Mesendoderm (in vitro differentiated cells): ENCODE data around the gene JAGN1. TPM values are rescaled to one million over a fixed set of nuclear protein-coding genes. Genes with fewer than 3 reads are reported as not detected.

ENCODE experiments used
- DNase-seq: peaks from one replicate; pipeline ENCODE4 v3.0.0; 2013
- H2AK5ac ChIP-seq: 2 replicates; pipeline ENCODE4 v1.6.1; 2013; ENCODE audit warnings: low read length, inconsistent platforms
- H2BK120ac ChIP-seq: 2 replicates; pipeline ENCODE4 v1.6.1; 2013; ENCODE audit warnings: low read depth, mild to moderate bottlenecking, low read length, moderate library complexity, mixed read lengths
- H2BK15ac ChIP-seq: replicated peaks from 2 replicates; pipeline ENCODE4 v1.6.1; 2013; ENCODE audit warnings: low read depth, mild to moderate bottlenecking, moderate library complexity
- H2BK5ac ChIP-seq: 2 replicates; pipeline ENCODE4 v1.6.1; 2013; ENCODE audit warnings: low read length, inconsistent platforms
- H3K18ac ChIP-seq: 2 replicates; pipeline ENCODE4 v1.6.1; 2013; ENCODE audit warnings: mild to moderate bottlenecking, low read length, mixed read lengths
- H3K23ac ChIP-seq: one replicate; pipeline ENCODE4 v1.6.1; 2013; ENCODE audit warnings: low read length
- H3K27ac ChIP-seq: 2 replicates; pipeline ENCODE4 v1.5.1; 2013; ENCODE audit warnings: low read depth, mild to moderate bottlenecking, inconsistent platforms, low read length, moderate library complexity
- H3K27me3 ChIP-seq: 2 replicates; pipeline ENCODE4 v1.6.1; 2013; ENCODE audit warnings: low read length, control low read depth, mild to moderate bottlenecking, inconsistent platforms; ENCODE audit not compliant: insufficient read depth, poor library complexity
- H3K36me3 ChIP-seq: 2 replicates; pipeline ENCODE4 v1.6.1; 2013; ENCODE audit warnings: low read length, inconsistent platforms; ENCODE audit not compliant: control insufficient read depth, insufficient read depth
- H3K4ac ChIP-seq: one replicate; pipeline ENCODE4 v1.6.1; 2013; ENCODE audit warnings: low read depth, mild to moderate bottlenecking, low read length, moderate library complexity
- H3K4me1 ChIP-seq: 2 replicates; pipeline ENCODE4 v1.6.1; 2013; ENCODE audit warnings: low read depth, low read length, inconsistent platforms; ENCODE audit not compliant: control insufficient read depth
- H3K4me2 ChIP-seq: 2 replicates; pipeline ENCODE4 v1.6.1; 2013; ENCODE audit warnings: low read length
- H3K4me3 ChIP-seq: 2 replicates; pipeline ENCODE4 v1.5.1; 2013; ENCODE audit warnings: mild to moderate bottlenecking, low read length
- H3K56ac ChIP-seq: one replicate; pipeline ENCODE4 v1.6.1; 2013; ENCODE audit warnings: low read length
- H3K79me1 ChIP-seq: 2 replicates; pipeline ENCODE4 v1.6.1; 2013; ENCODE audit warnings: low read length, inconsistent platforms
- H3K79me2 ChIP-seq: 2 replicates; pipeline ENCODE4 v1.6.1; 2013; ENCODE audit warnings: mild to moderate bottlenecking, low read length; ENCODE audit not compliant: control insufficient read depth, insufficient read depth
- H3K9ac ChIP-seq: 2 replicates; pipeline ENCODE4 v1.6.1; 2013; ENCODE audit warnings: low read length, inconsistent platforms
- H4K5ac ChIP-seq: one replicate; pipeline ENCODE4 v1.6.1; 2013; ENCODE audit warnings: low read length
- H4K8ac ChIP-seq: one replicate; pipeline ENCODE4 v1.6.1; 2013; ENCODE audit warnings: low read depth, mild to moderate bottlenecking, control low read depth, low read length, moderate library complexity
- WGBS: extraction: QIAGEN DNeasy Blood & Tissue Kit; methylation state at CpG from one replicate; pipeline ENCODE4 v1.1.7; 2013; ENCODE audit warnings: low lambda C conversion rate, missing lambda C conversion rate; ENCODE audit not compliant: insufficient coverage; ENCODE audit errors: extremely low coverage; 5-methylcytosine and 5-hydroxymethylcytosine counted together
- small RNA-seq: library from polyadenylated mRNA; stranded (forward); fragments of <200 nt; extraction: miRNeasy Mini kit (QIAGEN cat#:217004); gene quantifications from one replicate; pipeline ENCODE3, GENCODE V24; 2013; ENCODE audit not compliant: insufficient read depth

The JAGN1 gene

DNA sequence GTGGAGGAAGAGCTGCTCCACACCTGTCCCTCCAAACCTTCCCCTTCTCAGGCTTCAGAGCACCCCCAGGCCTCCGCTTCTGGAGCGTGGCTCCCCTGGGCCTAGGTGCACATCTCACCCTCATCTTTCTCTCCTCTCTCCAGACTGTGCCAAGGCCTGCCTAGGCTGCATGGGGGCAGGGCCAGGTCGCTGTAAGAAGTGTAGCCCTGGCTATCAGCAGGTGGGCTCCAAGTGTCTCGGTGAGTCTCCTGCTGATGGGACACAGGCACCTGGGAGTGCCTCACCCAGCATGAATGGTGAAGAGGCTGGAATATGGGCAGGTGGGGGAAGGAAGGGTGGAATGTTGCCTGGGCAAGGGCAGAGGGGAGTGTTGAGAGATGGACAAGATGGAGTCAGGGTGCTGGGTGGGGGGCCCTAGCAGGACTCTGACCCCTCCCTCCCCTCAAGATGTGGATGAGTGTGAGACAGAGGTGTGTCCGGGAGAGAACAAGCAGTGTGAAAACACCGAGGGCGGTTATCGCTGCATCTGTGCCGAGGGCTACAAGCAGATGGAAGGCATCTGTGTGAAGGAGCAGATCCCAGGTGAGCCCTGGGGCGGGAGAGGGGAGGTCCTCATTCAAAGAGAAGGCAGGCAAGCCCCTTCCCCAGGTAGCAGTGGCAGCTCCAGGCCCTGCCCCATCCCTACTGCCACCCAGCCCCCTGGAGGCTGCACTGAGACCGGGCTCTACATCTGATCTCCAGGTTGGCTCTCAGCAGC is 52.7 kb downstream of the JAGN1 start:
- H4K8ac ChIP-seq = no peak overlapping the region
- no peak overlapping the region for H3K18ac ChIP-seq
- WGBS = no CpG with 5 or more reads among the region's 11 CpGs

More for the DNA sequence above, 52.7 kb downstream of the JAGN1 start:
- no peaks in the 10 kb centered on the region for H3K27me3 ChIP-seq
- H2BK5ac ChIP-seq = no peak overlapping the region
- no peak overlapping the region for H3K27ac ChIP-seq
- H2BK15ac ChIP-seq = no peak overlapping the region
- H3K4me2 ChIP-seq = no peak overlapping the region
- H2BK120ac ChIP-seq = no peak overlapping the region
- H3K79me1 ChIP-seq = no peaks in the 10 kb centered on the region
- H3K9ac ChIP-seq = no peak overlapping the region
- no peak overlapping the region for H2AK5ac ChIP-seq
- no peaks in the 10 kb centered on the region for H3K79me2 ChIP-seq
- H3K56ac ChIP-seq = no peak overlapping the region
- H3K4ac ChIP-seq = no peak overlapping the region
- H4K5ac ChIP-seq = no peak overlapping the region
- DNase-seq = no peak
- no peaks in the 10 kb centered on the region for H3K4me1 ChIP-seq
- no peak overlapping the region for H3K4me3 ChIP-seq
- H3K36me3 ChIP-seq = no peaks in the 10 kb centered on the region
- H3K23ac ChIP-seq = no peak overlapping the region

Small RNAs within 50 kb of the gene (small RNA-seq; reads per million reads assigned to genes)
- gene RNU6-882P = not detected
